ENCODE measurements around the gene TAF4.

GRCh38 chr20:62104791-62105345 lies 39.2 kb upstream of the TAF4 start:
- TF ChIP-seq CTCF (IDR thresholded peaks at IDR 0.05) (no peak), POLR2AphosphoS5 (IDR thresholded peaks at IDR 0.05; ENCODE audit: insufficient read depth in 1 of 2, low read depth in 1 of 2) (no peak), POLR2A (IDR thresholded peaks at IDR 0.05) (no peak)

All from vagina (tissue), 2 donors.